Measurements from ENCODE around the gene MRM2.

The MRM2 gene

DNA sequence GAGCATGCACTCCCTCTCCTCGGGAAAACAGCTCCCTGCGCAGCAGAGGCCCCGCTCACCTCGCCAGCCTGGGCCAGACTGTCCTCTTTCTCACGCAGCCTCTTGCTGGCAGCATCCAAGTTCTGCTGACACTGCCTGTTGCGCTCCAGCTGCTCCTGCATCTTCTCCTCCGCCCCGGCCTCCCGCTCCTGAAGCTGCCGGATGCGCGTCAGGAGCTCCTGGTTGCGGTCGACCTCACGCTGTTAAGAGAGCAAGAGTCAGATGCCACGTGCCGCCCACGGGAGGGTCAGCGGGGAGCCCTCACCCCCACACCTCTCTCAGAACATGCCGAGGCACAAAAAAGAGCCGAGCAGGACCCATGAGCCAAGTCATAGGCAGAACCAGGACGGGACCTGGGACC is 19.5 kb downstream of the MRM2 start:
- DNase-seq (ENCODE audit: low read depth in 2 of 2): no peak

DNA sequence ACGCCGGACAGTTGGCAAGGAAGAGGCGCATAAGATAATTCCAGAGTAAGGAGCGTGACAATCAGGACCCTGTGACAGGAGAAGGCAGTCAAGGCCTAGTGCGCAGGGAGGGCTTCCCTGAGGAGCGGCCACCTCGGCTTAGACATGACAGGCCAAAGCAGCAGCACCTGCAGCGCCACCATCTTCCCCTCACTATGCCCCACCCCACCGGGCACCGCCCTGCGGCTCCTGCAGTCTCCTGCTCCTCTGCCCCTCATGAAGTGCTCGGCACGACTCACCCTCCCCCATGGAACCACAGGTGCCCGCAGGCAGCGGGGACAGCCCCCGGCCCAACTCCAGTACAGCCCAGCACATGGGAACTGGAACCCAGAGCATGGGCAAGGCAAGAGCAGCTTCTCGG is 21.1 kb downstream of the MRM2 start:
- DNase-seq (ENCODE audit: low read depth in 2 of 2): no peak

GRCh38 chr7:2220506-2220905 is 21.5 kb downstream of the MRM2 start:
- no peak for DNase-seq (ENCODE audit: low read depth in 2 of 2)

DNA sequence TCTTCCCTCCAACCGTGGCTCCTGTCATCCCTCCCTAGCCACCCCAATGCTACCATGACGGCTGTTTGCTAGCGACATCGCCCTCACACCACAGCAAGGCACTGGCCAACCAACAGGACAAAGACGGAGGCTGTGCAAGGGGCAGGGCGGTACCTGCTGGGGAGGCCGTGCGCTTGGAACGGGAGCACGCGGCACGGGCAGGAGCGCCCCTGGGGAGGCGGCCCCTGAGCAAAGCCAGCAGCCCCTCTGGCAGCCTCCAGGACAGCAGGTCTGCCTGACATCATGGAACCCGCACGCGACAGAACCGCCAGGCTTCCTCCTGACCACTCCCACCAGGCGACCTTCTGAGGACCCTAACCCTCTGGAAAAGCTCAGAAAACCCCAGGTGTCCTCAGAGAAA is 22.0 kb downstream of the MRM2 start:
- no peak for DNase-seq (ENCODE audit: low read depth in 2 of 2)

DNA sequence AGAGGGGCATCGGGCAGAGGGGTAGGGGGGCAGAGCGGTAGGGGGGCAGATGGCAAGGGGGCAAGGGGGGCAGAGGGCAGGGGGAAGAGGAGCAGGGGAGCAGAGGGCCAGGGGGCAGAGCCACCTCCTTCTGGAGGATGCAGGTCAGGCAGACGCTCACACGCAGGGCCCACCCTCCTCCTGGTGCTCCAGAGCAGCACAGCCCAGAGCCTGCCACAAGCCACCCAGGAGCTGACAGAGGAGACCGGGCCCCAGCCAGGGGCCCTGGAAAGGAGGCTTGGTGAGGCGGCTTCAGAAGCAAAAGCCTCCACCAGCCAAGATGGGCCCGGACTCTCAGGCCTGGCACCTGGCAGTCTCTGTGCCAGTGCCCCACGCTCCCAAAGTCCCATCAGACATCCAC is 22.4 kb downstream of the MRM2 start:
- DNase-seq (ENCODE audit: low read depth in 2 of 2): no peak

GRCh38 chr7:2219136-2219535 is 22.9 kb downstream of the MRM2 start:
- no peak for DNase-seq (ENCODE audit: low read depth in 2 of 2)

GRCh38 chr7:2218444-2218785 is 23.6 kb downstream of the MRM2 start:
- no peak for DNase-seq (ENCODE audit: low read depth in 2 of 2)

GRCh38 chr7:2217716-2218443 is 24.1 kb downstream of the MRM2 start:
- DNase-seq (ENCODE audit: low read depth in 2 of 2): no peak

DNA sequence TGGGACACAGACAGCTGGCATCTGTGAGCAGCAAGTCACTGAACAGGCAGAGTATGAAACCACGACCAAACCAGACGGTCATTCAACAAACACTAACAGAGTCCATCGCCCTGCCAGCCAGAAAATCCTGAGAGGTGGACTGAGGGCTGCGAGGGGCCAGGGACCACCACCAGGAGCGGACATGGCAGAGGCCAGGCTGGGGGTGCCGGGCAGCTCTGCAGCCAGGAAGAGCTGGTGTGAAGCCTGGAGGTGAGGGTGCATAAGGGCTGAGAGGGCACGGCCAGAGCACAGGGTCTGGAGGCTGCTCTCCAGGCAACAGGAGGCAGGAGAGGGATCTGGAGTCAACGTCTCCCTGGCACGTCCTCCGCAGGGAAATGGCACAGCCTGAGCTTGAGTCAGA is 24.8 kb downstream of the MRM2 start:
- DNase-seq (ENCODE audit: low read depth in 2 of 2): no peak

DNA sequence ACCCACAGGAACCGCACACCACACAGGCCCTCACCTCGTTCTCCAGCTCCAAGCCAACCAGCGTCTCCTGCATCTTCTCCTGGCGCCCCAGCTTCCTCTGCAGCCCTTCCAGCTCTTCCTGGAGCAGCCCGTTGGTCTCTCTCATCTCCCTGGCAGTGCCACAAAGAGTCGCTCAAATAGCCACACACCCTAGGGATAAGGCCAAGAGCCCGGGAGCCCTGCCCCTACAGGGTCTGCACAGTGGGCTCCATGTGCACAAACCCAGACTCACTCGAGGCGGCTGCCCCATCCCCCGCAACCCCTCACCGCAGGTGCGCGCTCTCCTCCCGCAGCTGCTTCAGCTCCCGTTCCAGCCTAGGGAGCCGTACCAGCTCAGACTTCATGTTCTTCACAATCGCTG is 26.2 kb downstream of the MRM2 start:
- DNase-seq (ENCODE audit: low read depth in 2 of 2): no peak

DNA sequence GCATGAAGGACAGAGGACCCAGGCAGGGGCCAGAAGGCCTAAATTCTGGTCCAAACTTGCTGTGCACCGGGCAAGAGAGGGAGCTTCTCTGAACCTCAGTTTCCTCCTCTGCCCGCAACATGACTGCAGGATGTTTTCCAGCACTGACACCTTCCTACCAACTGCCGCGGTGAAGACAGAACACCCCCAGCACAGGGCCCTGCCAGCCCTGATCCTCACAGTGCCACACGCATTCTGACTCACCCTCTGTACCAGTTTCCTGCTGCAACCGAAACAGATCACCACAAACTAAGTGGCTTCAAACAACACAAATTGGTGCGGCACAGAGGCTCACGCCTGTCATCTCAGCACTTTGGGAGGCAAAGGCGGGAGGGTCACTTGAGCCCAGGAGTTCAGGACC is 27.4 kb downstream of the MRM2 start:
- DNase-seq (ENCODE audit: low read depth in 2 of 2): no peak

DNA sequence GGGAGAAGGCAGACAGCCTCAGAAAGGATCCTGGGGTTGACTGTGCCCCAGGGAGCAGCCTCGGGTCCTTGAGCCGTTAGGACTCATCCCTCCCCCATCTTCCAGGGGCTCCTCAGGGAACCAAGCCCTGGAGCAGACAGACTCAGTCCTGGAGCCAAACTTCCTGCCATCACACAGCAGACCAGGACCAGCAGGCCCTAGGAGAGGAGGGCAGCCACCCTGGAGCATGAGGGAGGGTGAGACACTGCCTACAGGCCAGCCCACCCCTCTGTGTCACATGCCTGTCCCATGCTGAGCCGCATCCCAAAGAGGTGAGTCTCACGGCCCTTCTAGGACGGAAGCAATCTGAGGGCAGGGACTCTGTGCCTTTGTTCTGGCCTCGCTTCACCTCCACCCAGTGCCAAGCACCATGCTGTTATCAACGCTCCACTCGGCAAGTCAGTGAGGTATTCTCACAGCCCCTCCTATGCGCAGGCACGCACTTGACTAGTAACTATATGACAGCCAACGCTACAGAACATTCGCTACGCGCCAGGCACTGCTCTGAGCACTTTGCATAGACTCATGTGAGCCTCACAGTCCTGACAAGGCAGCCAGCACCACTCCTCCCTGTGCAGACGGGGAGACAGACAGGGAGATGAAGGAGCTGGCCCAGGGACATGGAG is 28.3 kb downstream of the MRM2 start:
- no peak for DNase-seq (ENCODE audit: low read depth in 2 of 2)

DNA sequence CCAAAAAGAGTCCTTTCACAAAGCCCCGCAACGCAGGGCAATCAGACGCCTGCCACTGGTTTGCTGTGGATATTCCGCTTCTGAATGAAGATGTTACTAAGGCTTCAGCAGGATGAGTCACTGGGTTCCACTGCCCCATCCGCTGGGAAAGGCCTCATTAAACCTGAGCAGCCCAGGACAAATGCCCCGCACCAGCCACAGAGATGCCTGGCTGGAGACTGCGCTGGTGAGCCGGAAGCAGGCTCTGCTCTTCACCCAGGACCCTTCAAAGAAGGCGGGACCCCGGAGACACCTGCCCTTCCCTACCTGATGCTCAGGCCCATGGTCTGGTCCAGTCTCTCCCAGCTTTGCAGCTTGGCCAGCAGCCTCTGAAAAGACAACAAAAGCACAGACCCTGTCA is 29.1 kb downstream of the MRM2 start:
- no peak for DNase-seq (ENCODE audit: low read depth in 2 of 2)

DNA sequence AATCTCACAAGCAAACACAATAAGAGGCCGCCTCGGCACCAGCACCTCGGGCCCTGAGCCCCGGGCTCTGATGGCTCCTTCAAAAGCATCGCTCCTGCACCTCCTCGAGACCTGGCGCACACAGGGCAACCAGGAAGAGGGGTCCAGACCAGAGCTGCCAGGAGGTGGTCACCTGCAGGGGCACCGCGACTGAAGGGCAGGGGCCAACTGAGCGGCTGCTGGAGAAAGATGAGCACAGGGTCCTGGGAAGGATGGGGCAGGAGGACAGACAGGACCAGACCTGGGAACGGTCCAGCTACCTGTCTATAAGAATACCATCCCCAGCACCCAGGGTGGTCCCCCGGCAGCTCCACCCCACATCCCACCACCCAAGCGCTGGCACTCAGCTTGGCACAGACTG is 30.1 kb downstream of the MRM2 start:
- DNase-seq (ENCODE audit: low read depth in 2 of 2): no peak

- DNase-seq (ENCODE audit: low read depth in 2 of 2): no peak
Observed at GRCh38 chr7:2211259-2211880, 30.6 kb downstream of the MRM2 start.

GRCh38 chr7:2210551-2211258 is 31.3 kb downstream of the MRM2 start:
- DNase-seq (ENCODE audit: low read depth in 2 of 2): no peak

DNA sequence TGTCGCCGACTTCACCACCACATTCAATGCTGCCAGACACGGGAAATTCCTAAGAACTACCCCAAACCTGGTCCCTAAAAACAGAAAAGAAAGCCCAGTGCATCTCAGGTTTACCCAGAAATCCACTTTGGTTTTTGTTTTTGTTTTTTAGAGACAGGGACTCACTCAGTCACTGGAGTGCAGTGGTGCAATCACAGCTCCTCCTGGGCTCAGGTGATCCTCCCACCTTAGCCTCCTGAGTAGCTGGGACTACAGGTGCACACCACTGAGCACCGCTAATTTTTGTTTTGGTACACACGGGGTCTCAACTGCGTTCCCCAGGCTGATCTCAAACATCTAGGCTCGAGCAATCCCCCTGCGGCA is 32.1 kb downstream of the MRM2 start:
- no peak for DNase-seq (ENCODE audit: low read depth in 2 of 2)

DNA sequence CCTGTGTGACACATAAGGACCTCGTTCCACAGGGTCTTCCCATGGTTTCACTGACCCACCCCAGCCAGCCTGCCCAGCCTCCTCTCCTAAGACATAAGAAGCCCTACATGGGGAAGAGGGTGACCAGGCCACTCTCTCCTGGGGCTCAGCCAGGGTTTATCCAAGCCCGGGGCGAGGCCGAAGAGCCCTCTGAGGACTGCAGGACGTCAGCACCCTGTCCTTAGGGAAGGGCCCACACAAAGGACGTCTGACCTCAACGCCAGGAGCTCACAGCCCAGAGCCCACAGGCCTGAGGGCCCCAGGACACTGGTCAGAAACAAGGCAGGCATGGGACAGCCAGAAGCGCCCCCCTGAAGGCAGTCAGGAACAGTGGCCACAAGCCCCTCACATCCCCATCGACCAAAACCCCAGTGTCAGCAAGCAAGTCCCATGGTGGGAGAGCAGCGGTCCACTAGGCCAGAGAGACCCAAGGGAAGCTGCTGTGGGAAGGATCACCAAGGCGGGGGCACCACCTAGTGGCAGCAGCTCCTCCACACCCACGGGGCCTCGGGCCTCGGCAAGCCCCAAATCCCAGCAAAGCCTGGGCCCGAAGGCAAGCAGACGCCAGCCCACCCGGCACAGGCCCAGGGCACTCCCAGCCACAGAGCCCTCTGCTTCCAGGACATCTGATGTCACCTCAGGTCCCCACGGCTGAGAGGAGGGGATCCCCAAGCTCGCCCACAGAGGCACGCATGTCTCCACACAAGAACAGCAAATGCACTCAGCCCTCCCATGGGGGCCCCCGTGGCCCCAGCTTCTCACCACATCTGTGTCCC is 32.7 kb downstream of the MRM2 start:
- DNase-seq (ENCODE audit: low read depth in 2 of 2): no peak

- DNase-seq (ENCODE audit: low read depth in 2 of 2): no peak
Observed at GRCh38 chr7:2208712-2209111, 33.3 kb downstream of the MRM2 start.

DNA sequence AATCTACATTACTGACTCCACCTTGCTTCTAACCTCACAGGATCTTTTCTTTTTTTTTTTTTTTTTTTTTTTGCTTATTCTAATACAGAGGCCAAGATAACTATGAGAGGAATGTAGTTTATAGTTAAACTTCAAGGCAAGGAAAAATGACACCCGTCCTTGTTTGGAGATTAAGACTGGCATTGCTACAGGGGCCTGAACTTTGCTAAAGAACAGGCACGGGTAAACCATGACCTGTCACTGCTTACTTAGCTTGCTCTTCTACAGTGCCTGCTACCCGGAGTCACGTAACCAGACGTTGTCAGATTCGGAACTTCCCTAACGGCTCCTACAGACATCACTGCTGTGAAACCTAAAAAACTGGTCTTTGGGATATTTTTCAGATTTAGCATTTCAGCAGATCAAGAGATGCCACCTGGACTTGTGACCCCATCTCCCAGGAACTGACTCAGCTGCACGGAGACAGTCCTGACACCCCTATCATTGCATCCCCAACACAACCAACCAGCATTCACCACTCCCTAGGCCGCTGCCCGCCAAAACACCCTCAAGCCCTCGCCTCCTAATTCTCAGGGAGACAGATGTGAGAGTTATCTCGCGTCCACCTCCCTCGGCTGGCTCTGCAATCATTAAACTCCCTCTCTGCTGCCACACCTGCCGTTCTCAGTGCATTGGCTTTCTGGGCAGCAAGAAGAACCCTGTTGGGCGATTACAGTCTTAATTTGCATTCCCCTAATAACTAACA is 36.8 kb downstream of the MRM2 start:
- no peak for DNase-seq (ENCODE audit: low read depth in 2 of 2)

DNA sequence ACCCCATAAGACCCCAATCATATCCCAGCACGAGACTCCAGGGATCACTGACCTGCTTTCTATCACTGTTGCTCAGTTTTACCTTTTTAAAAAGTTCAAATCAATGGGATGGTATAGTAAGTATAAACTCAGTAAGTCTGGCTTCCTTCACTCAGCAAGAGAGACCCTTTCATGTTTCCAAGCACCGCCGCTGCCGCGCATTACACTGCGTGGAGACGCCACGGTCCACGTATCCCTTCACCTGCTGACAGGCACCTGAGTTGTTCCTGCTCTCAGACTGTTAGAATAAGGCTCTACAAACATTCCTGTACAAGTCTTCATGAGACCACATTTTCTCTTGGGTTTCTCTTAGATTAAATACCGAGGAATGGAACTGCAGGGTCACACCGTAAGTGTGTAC is 37.6 kb downstream of the MRM2 start:
- no peak for DNase-seq (ENCODE audit: low read depth in 2 of 2)
